Measurements from ENCODE around the gene RARA.
"Not testable (repeated sequence)": the region's sequence is repeated elsewhere in the genome, so short reads cannot be mapped to it uniquely, and the experiment has no call there.

Gene RARA

GRCh38 chr17:40291281-40291664 lies 17.7 kb upstream of the RARA start:
- H3K27ac Mint-ChIP-seq: no peak overlapping the region
- H3K27me3 Mint-ChIP-seq (ENCODE audit: low read depth): no peaks in the 10 kb centered on the region
- H3K9me3 Mint-ChIP-seq: no peaks in the 10 kb centered on the region
- H3K4me1 Mint-ChIP-seq: peaks cover 27% of the 10 kb centered on the region
- no peak for TF ChIP-seq CTCF (IDR thresholded peaks at IDR 0.05; ENCODE audit: unreplicated experiment in 3 of 3)
- peaks cover 23% of the 10 kb centered on the region for H3K36me3 Mint-ChIP-seq (ENCODE audit: low read depth)
- H3K4me3 Mint-ChIP-seq: no peak overlapping the region

GRCh38 chr17:40293363-40293762 lies 15.6 kb upstream of the RARA start:
- no peaks in the 10 kb centered on the region for H3K9me3 Mint-ChIP-seq
- H3K4me1 Mint-ChIP-seq: peaks cover 31% of the 10 kb centered on the region
- peak overlapping the region; percentile 23 to 73 (median 29) for H3K27ac Mint-ChIP-seq
- no peaks in the 10 kb centered on the region for H3K27me3 Mint-ChIP-seq (ENCODE audit: low read depth)
- no peak overlapping the region for H3K4me3 Mint-ChIP-seq
- TF ChIP-seq CTCF (IDR thresholded peaks at IDR 0.05; ENCODE audit: unreplicated experiment in 3 of 3): no peak
- peaks cover 34% of the 10 kb centered on the region for H3K36me3 Mint-ChIP-seq (ENCODE audit: low read depth)

GRCh38 chr17:40295488-40296436 lies 13.2 kb upstream of the RARA start:
- Mint-ChIP-seq H3K27ac (peak overlapping the region in 1 of 3 experiments; percentile 31), H3K36me3 (ENCODE audit: low read depth) (peaks cover 31% of the 10 kb centered on the region), H3K9me3 (no peaks in the 10 kb centered on the region), H3K27me3 (ENCODE audit: low read depth) (no peaks in the 10 kb centered on the region), H3K4me3 (no peak overlapping the region), H3K4me1 (peaks cover 36% of the 10 kb centered on the region)
- TF ChIP-seq CTCF (IDR thresholded peaks at IDR 0.05; ENCODE audit: unreplicated experiment in 3 of 3): no peak

GRCh38 chr17:40297511-40297910 lies 11.5 kb upstream of the RARA start:
- peaks cover 33% of the 10 kb centered on the region for H3K36me3 Mint-ChIP-seq (ENCODE audit: low read depth)
- H3K27ac Mint-ChIP-seq: peak overlapping the region in 2 of 3 experiments; percentile 25 to 55

GRCh38 chr17:40298726-40299125 lies 10.3 kb upstream of the RARA start:
- H3K9me3 Mint-ChIP-seq: no peaks in the 10 kb centered on the region
- no peak for TF ChIP-seq CTCF (IDR thresholded peaks at IDR 0.05; ENCODE audit: unreplicated experiment in 3 of 3)

More at GRCh38 chr17:40297511-40297910, 11.5 kb upstream of the RARA start:
- H3K4me1 Mint-ChIP-seq: peaks cover 42% of the 10 kb centered on the region
- TF ChIP-seq CTCF (IDR thresholded peaks at IDR 0.05; ENCODE audit: unreplicated experiment in 3 of 3): no peak
- no peak overlapping the region for H3K4me3 Mint-ChIP-seq
- no peaks in the 10 kb centered on the region for H3K27me3 Mint-ChIP-seq (ENCODE audit: low read depth)
- H3K9me3 Mint-ChIP-seq: no peaks in the 10 kb centered on the region

GRCh38 chr17:40299159-40299757 lies 9.7 kb upstream of the RARA start:
- H3K27me3 Mint-ChIP-seq (ENCODE audit: low read depth); H3K9me3 Mint-ChIP-seq; H3K4me3 Mint-ChIP-seq: not testable (repeated sequence)
- H3K36me3 Mint-ChIP-seq (ENCODE audit: low read depth): peaks cover 24% of the 10 kb centered on the region
- H3K4me1 Mint-ChIP-seq: peaks cover 55% of the 10 kb centered on the region
- peak overlapping the region in 2 of 3 experiments; percentile 66 to 70 for H3K27ac Mint-ChIP-seq

More at GRCh38 chr17:40298726-40299125, 10.3 kb upstream of the RARA start:
- no peaks in the 10 kb centered on the region for H3K27me3 Mint-ChIP-seq (ENCODE audit: low read depth)
- H3K4me1 Mint-ChIP-seq: peaks cover 49% of the 10 kb centered on the region
- peaks cover 27% of the 10 kb centered on the region for H3K36me3 Mint-ChIP-seq (ENCODE audit: low read depth)
- no peak overlapping the region for H3K4me3 Mint-ChIP-seq
- peak overlapping the region in 2 of 3 experiments; percentile 66 to 70 for H3K27ac Mint-ChIP-seq
